D341Med (cell line): ENCODE data around the gene TTC8.
A peak's percentile ranks its signal among the peaks of the same experiment; 100 is the strongest.
"Not testable (repeated sequence)": the region's sequence is repeated elsewhere in the genome, so short reads cannot be mapped to it uniquely, and the experiment has no call there.

Experiments
- DNase-seq: peaks from one replicate; pipeline ENCODE4 v3.0.0; 2012; ENCODE audit warnings: low spot score

TTC8 gene

DNA sequence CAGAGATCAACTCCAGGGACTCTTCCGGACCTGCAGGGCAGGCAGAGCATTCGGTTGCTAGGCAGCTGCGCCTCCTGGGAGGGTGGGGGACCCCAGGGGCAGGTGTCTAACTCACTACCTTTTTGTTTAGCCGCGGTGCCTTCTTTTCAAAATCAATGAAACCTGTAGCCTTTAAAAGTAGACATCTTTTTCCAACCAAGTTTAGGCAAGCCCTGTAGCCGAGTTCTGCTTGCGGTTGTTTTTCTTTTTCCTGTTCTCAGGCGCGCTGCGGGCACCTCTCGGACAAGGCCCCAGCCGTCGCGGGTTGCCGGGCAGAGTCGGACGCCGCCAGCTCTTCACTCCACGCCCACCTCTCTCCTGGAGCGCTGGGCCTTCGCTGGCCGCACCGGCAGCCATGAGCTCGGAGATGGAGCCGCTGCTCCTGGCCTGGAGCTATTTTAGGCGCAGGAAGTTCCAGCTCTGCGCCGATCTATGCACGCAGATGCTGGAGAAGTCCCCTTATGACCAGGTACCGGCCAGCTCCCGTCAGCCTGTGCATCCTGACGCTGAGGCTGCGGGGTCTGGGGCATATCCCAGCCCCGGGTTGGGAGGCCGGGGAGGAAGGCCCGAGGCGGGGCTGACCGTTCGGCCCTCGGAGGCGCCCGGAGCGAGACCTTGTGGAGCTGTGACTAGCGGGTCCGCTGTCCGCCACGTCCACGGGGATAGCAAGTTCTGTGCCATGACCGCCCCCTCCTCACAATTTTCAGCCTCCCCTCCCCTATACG is at the start of gene TTC8:
TTC8 (plus strand) TSS at position 338 of the 764 bp plus-strand sequence; CDS start at position 395, 57 bp downstream.
- DNase-seq, result peak; percentile 93

DNA sequence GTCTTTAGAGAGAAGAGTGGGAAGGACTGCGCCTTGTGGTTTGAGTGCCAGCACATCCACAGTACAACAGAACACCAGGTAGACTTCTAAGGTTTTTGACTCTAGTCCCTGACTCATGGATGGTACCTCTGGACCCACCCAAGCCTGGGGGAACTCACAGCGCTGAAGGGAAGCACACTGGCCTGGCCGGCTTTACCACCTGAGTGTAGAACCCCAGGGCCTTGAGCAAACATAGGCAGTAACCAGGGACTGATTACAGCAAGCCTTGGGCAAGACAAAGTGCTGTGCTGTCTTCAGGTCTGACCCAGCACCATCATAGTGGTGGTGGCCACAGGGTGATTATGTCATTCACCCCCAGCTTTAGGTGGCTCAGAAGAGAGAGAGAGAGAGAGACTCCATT is 48.9 kb upstream of the TTC8 start:
- no peak for DNase-seq

DNA sequence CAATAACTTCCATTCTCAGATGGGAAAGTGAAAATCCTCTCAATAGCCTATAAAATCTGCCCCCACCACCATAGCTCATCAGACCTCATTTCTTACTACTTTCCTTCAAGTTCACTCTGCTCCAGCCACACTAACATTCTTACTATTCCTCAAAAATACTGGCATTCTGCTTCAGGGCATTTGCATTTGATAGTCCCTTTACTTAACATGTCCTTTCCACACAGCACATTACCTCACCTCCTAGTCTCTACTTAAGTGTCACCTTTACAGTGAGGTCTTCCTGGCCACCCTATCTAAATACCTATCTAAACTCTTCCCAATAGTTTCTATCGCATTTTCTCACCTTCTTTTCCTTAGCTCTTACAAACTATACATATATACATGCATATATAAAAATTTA is 38.5 kb upstream of the TTC8 start:
- no peak for DNase-seq

DNA sequence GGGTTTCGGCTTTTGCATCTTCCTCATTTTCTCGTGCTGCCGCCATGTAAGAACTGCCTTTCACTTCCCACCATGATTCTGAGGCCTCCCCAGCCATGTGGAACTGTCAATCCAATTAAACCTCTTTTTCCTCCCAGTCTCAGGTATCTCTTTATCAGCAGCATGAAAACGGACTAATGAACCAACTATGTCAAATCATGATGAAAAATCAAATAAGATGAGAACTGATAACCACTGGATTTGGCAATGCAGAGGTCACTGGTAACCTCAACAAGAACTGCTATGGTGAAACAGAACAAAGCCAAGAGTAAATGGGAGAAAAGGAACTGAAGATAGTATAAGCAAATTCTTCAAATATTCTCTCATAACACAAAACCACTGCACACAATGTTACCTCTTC is 37.7 kb upstream of the TTC8 start:
- no peak for DNase-seq

DNA sequence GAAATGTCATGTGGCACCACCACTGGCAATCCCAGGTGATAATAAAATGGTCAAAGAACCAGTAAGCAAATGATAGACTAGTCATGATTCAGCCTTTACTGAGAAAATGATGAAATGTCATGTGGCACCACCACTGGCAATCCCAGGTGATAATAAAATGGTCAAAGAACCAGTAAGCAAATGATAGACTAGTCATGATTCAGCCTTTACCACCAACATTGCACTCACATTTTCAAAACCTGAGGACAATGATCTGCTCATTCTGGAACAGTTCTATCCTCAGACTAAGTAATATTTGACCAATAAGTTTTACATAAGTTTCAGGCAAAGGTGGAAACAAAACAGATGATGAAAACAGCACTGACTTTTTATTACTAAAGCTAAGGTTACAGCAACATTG is 34.9 kb upstream of the TTC8 start:
- not testable (repeated sequence) for DNase-seq

DNA sequence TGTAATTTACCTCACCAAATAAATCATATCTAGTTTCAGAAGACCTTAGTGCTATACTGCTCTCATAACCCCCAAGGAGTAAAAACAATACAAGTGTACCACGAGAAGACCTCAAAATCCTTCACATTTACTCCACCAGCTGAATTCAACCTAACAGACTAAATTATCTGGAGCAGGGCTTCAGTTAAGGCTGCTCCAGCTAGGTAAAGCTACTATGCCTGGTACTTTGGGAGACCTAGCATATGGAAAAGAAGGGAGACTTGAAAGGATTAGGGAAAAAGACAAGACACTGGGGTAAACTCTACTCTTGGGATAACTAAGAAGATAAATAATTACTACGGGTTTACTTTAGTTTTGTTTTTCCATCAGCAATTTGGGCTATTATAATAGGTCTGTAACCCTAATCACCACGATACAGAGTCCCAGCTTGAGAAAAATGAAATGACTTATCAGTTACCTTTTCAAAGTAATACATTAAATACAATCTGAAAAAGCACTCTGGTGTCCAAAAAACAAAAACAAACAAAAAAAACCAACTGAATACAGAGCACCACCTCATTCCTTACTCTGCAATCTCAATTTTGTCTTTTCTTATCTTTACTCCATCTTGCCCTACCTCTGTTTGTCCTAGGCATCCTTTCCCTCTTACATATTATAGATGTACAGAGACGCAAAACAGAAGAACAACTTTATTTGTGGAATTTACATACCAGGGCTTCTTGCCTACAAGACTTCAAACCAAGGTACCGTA is 33.8 kb upstream of the TTC8 start:
- DNase-seq, result no peak

DNA sequence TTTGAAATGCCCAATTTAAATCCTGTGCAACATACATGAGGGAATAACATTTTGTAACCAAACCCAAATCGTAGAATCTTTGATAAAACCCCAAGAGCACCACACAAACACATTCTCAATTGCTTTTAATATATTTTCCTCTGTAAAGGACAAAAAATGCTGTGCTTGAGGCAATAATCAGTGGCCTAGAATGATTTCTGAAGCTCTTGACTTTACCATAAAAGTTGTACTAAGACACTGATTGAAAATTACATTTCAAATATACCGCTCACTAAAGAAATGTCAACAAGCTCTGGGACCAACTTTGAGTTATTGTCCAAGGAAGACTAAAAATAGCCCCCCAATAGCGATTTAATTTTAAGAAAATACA is 33.2 kb upstream of the TTC8 start:
- no peak for DNase-seq

DNA sequence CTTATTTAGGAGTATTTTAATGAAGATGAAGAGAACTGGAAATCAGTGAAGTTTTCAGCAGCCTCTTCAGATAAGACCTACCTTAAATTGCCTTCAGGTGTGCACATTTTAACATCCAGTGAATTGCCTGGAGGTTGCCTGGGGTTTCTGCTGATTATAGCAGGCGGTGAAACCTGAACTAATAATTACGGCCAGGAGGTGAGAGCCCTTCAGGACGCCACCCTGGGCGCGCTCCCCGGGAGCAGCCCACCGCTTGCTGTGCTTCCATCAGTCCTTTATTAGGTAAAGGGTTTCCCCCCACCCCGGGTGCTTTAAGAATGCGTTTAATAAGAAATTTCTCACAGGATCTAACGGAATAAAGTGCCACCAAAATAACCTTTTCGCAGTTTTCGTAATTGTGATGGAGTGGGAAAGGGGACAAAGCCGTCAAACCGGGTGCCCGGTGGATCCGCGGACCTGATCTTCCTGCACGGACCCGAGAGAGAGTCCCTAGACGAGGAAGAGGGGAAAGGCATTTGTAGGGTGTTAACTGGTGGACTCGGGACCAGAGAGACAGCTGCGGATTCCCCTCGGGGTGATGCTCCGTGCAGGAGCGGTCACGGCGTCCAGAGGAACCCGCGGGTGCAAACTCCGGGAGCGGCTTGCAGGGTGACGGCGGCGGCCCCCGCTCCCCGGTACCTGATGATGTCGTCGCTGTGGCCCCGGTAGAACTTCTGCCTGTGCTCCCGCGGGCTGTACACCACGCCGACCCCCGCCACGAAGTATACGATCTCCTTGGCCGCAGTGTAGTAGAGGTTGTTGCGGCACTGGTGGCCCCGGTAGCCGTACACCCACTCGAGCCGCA is 32.6 kb upstream of the TTC8 start:
- peak; percentile 44 for DNase-seq

DNA sequence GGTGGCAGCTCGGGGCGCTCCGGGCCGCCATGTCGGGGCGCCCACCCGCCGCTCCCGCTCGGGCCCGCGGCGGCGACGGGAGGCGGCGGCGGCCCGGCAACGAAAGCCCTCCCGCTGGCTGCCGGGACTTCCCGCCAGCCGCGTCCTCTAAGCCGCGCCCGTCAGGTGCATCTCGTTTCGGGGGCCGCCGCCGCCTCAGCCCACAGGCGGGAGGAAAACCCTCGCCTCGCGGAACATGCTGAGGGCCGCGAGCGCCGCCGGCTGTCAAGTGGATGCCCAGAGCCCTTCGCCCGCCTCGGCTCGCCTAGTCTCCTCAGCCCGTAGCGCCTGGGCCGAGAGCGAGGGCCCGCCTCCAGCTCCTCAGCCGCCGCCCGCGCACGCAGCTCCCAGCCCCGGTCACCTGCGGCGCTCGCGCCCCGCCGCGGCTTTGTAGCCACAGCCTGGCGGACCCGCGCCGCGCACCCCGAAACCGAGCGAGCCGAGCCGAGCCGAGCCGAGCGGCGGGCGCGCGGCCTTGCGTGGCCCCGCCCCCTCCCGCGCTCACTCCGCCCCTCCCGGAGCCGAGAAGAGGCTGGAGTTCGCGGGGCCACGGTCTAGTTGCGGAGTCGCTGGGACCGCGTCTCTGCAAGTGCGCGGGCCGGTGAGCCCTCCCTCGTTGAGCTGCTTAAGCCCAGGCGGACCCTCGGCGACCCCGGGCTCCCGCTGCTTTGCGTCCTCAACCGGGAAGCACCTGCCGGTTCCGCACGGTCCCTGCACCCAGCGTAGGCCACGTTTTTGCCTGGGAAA is 31.8 kb upstream of the TTC8 start, which contains the start of gene EML5:
EML5 (minus strand) TSS at position 481 of the 786 bp plus-strand sequence; CDS start at position 31, 450 bp downstream.
- peak; percentile 92 for DNase-seq

DNA sequence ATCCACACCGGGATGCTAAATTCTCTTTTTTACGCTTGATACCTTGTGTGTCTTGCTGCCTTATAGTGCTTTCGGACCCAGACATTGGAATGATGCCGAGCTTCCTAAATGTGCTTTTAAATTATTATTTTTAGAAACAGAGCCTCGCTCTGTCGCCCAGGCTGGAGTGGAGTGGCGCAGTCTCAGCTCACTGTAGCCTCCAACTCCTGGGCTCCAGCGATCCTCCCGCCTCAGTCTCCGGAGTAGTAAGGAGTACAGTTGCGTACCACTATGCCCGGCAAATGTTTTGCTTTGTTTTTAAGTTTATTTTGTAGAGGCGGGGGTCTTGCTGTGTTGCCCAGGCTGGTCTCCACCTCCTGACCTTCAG is 31.2 kb upstream of the TTC8 start:
- DNase-seq, result no peak

DNA sequence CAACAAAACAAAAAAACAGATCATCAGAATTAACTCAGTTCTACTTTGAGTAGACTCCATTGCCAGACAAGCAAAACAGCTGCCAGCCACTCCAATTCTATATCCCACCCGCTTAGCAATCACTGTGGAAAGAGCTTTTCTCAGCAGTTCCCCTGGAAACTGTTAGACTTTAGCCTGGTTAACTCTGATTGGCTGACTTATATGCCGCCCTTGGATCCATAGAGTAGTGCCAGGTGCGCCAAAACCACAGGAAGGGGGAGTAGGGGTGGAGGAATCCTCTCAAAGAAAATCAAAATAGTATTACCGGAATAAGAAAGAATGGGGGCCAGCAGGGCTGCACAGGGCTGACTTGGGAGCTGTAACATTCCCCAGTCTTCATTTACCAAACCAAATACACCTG is 26.3 kb upstream of the TTC8 start:
- DNase-seq, result peak; percentile 43

DNA sequence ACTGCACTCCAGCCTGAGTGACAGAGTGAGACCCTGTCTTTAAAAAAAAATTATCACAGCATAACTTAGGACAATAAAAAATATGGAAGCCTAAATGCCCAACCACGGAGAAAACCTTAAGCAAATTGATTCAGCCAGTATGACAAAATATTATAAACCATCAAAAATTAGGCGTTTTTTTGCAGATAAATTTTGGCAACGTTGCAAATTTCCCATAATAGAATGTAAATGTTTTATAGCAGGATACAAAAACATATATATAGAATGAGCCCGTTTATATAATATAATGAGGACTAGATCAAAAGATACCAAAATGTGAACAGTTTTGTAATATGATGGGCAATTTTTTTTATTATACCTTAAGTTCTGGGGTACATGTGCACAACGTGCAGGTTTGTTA is 24.9 kb upstream of the TTC8 start:
- no peak for DNase-seq

DNA sequence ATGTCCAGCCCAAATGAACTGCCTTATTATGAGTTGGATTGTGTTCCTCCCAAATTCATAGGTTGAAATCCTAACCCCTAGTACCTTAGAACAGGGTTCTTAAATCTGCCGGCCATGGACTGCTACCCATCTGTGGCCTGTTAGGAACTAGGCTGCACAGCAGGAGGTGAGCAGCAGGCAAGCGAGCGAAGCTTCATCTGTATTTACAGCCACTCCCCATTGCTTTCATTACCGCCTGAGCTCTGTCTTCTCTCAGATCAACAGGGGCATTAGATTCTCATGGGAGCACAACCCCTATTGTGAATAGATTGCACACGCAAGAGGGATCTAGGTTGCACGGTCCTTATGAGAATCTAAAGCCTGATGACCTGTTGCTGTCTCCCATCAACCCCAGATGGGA is 21.9 kb upstream of the TTC8 start:
- no peak for DNase-seq

DNA sequence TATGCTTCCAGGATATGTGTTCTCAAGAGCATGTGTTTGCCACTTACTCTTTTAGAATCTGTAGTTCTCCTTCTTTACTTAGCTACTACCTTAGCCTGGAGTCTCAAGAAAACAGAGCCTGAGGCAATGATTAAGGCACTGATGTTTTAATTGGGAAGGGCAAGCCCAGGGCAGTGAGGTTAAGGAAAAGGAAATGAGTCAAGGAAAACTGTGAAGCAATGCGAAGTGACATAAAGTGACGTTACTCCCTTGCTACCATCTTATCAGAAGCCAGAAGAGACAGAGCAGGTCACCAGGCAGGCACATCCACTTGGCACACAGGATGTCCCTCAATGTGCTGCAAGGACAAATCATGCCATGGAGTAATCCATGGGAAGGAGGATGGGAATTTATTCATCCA is 20.4 kb upstream of the TTC8 start:
- no peak for DNase-seq

DNA sequence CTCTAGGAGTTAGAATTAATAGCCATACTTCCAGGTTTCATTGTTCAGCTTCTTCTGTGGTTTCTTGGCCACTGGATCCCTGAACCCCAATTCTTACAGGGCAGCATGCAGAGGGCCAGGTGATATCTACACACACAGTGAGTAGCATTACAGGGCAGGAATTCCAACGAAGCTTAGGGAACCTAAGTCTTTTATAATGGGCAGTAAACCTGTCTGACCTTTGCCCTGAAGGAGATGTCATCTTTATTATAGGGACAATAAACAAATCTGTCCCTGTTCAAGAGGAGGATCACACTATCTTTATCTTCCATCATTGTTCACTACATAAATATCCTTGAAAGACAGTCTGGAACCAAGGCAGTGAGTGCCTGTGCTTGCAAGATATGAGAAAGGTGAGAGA is 20.0 kb upstream of the TTC8 start:
- DNase-seq, result no peak

DNA sequence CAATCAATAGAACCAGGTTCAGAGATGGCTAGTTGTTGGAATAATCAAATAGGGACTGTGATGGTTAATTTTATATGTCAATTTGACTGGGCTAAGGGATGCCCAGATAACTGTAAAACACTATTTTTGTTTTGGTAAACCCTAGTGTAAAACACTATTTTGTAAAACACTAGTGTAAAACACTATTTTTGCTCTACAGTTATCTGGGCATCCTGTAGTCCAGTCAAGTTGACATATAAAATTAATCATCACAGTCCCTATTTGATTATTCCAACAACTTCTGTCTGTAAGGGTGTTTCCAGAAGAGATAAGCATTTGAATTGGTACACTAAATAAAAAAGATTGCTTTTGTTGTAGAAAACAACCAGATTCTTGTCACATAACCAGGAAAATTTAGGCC is 16.1 kb upstream of the TTC8 start:
- no peak for DNase-seq

DNA sequence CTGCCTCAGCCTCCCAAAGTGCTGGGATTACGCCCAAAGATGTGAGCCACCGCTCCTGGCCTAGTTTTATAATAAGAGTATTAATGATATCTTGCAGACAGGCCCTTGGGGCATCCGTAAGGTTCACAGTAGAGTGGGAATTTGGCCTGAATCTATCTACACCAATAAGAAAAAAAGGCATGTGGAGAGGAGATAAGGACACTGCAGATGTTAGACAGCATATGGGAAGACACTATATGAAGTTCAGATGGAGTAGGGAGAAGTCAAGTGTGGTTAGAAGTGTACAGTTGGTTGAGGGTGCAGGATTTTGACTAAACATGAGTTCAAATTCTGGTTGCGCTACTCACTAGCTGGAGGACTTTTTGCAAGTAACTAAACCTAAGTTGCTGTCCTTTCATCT is 8.5 kb upstream of the TTC8 start:
- no peak for DNase-seq

DNA sequence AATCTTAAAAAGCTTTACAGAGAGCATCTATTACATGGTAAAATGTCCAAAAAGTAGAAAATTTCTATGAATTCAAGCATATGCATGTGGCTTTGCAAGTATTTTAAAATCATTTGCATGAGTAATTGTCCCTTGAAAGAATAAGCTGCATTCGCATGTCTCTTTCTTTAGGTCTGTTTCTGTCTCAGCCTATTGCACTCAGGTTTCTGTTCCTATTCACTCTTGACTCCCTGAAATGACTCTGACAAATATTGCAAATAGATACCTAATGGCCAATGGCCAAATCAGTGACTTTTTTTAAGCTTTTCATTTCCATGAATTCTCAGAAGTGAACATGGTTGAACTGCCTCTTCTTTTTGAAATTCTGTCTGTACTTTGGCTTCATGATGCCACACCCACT is 6.4 kb upstream of the TTC8 start:
- DNase-seq, result no peak

DNA sequence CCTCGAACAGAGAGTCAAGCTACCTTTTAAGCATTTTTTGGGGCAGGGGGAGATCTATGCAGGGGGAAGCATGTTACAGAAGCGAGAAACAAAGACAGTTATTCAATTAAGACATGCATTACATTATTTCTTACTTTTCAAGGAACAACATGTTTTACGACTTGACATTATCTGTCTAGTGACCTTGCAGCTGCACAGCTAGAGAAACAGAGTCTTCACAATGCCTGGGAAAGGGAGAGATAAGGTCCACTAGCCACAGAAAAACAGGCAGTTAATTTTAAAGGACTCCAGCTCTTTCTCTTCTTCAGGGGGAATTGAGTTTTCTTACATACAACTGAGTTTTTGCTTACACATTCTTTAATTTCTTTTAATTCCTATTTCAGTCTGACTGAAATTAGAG is 4.8 kb upstream of the TTC8 start:
- not testable (repeated sequence) for DNase-seq

DNA sequence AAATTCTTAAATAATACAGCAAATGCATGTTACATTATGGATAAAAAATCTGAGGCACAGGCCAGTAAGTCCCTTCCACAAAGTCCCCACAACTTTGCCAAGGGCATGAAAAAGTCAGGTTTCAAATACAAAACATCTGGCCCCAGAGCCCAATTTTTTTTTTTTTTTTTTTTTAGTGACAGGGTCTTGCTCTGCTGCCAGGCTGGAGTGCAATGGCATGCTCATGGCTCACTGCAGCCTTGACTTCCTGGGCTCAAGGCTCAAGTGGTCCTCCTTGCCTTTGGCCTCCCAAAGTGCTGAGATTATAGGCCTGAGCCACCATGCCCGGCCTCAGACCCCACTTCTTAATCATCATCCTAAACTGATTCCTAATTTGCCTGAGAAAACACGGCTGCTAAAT is 3.1 kb upstream of the TTC8 start:
- no peak for DNase-seq

DNA sequence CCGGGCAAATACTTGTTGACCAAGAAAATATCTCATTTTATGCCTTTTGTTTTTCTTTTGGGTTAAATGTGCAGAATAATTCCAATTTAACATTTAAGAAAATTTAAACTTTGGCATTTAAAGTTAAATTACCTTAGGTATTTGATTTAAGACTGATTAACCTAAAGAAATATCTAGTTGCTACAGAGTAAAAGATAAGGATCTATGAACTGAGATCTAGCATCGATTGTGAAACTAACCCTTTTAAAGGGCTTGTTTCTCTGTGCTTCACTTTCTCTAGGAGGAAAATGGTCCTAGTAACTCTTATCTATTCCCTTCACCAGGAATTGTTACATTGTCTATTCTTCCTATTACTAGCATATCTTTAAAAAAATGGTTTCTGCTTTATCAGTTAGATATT is 2.6 kb upstream of the TTC8 start:
- no peak for DNase-seq

DNA sequence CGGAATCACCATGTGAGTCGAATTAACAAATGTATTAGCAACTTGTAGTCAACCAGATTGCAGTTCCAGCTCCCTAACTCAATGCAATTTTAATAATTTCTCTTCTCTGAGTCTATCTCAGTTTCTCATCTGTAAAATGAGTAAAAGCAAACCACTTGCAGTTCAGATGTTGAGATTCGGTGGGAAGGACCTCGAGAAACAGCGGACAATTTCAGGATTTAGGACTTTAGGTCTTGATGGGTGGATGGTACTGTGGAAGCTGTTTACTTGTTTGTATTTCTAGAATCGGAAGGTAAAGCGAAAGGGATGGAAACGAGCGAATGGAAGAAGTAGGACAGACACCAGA is 510 bp upstream of the TTC8 start:
- no peak for DNase-seq
